ENCODE data around the gene RAET1L. TPM values are rescaled to one million over a fixed set of nuclear protein-coding genes. Genes with fewer than 3 reads are reported as not detected.

Gene RAET1L
- total RNA-seq, 4 donors from 2014 or later: not detected

DNA sequence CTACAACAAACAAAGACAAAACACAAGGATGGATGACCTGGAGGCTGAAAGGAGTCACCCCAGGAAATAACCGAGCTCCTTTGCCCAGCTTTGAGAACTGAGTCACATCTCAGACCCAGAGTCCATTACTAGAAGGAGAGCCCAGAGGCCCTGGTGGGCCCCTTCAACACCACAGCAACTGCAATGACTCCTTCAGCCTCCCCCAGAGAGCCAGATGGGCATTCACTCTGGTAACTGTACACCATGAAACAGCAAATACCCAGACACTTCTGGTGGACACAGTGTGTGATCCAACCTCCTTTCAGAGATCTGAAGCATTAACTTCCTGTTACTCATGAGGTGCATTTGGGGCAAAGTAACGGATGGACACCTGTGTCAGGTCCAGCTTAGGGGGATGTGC is 22.6 kb downstream of the RAET1L start:
- in situ Hi-C loops (cut with MboI; ENCODE audit: low pct_ligation_motif_present in 1 of 4, low pct_unique_long_range_greater_than_20kb in 1 of 4, low sequenced_read_pairs in 3 of 4) (loop anchor here in 2 of 4 donors (25.0 kb wide), 1 partner anchor 165 kb away; no protein-coding TSS in a partner anchor), intact Hi-C loops (cut with DNase I; ENCODE audit: low total_unique reads) (no loop called here)
- Histone ChIP-seq H3K4me1 (peaks cover 3 to 15% (median 8%) of the 10 kb centered on the region in 4 donors), H3K9me3 (no peaks in the 10 kb centered on the region), H3K27ac (no peak overlapping the region), H3K27me3 (peaks cover 86% of the 10 kb centered on the region), H3K36me3 (no peaks in the 10 kb centered on the region), H3K4me3 (no peak overlapping the region)
- WGBS, 2 donors (ENCODE audit: low coverage in 1 of 2): 77 to 89% methylated on average over 1 to 2 of the region's 2 CpGs
- TF ChIP-seq EP300 (IDR thresholded peaks at IDR 0.05; ENCODE audit: low read depth): no peak
- no peak for TF ChIP-seq POLR2A (IDR thresholded peaks at IDR 0.05)
- TF ChIP-seq POLR2AphosphoS5 (IDR thresholded peaks at IDR 0.05): no peak
- TF ChIP-seq, protein P1, sequence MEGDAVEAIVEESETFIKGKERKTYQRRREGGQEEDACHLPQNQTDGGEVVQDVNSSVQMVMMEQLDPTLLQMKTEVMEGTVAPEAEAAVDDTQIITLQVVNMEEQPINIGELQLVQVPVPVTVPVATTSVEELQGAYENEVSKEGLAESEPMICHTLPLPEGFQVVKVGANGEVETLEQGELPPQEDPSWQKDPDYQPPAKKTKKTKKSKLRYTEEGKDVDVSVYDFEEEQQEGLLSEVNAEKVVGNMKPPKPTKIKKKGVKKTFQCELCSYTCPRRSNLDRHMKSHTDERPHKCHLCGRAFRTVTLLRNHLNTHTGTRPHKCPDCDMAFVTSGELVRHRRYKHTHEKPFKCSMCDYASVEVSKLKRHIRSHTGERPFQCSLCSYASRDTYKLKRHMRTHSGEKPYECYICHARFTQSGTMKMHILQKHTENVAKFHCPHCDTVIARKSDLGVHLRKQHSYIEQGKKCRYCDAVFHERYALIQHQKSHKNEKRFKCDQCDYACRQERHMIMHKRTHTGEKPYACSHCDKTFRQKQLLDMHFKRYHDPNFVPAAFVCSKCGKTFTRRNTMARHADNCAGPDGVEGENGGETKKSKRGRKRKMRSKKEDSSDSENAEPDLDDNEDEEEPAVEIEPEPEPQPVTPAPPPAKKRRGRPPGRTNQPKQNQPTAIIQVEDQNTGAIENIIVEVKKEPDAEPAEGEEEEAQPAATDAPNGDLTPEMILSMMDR (IDR thresholded peaks at IDR 0.05): no peak
- no peak for DNase-seq

- Histone ChIP-seq H3K9me3 (no peaks in the 10 kb centered on the region), H3K27ac (no peak overlapping the region), H3K27me3 (peaks cover 87% of the 10 kb centered on the region), H3K4me3 (no peak overlapping the region), H3K36me3 (no peaks in the 10 kb centered on the region), H3K4me1 (peaks cover 3 to 15% (median 8%) of the 10 kb centered on the region in 4 donors)
- DNase-seq: no peak
- in situ Hi-C loops (cut with MboI; ENCODE audit: low pct_ligation_motif_present in 1 of 4, low pct_unique_long_range_greater_than_20kb in 1 of 4, low sequenced_read_pairs in 3 of 4): loop anchor here in 2 of 4 donors (25.0 kb wide), 1 partner anchor 164 kb away; no protein-coding TSS in a partner anchor
- intact Hi-C loops (cut with DNase I; ENCODE audit: low total_unique reads): no loop called here
- 59 to 67% methylated on average over 3 of the region's 3 CpGs for WGBS, 2 donors (ENCODE audit: low coverage in 1 of 2)
- TF ChIP-seq EP300 (IDR thresholded peaks at IDR 0.05; ENCODE audit: low read depth): no peak
These were observed 23.9 kb downstream of the RAET1L start for GRCh38 chr6:150001295-150002008.

DNA sequence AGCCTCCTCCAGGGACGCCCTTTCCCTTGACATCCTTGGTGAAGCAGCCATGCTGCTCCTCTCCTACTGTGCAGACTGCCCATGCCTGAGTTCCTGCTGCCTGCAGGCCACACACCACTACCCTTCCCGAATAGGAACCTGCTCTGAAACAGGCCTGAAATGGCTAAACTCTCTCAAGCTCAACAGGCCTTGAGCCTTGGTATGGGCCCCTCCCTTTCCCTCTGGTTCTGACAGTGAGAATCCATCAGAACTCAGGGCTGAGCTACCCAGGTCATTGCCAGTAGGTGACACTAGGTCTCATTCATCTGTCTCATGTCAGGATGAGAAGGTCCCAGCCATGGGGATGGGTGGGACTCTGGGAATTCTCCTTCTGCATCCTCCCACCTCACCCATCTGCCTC is 25.7 kb downstream of the RAET1L start:
- no peaks in the 10 kb centered on the region for H3K36me3 ChIP-seq
- peaks cover 94% of the 10 kb centered on the region for H3K27me3 ChIP-seq
- 84% methylated on average over 2 of the region's 2 CpGs; no CpG with 5 or more reads in 1 of the 2 donors for WGBS, 2 donors (ENCODE audit: low coverage in 1 of 2)
- H3K9me3 ChIP-seq: no peaks in the 10 kb centered on the region
- H3K4me3 ChIP-seq: no peak overlapping the region
- intact Hi-C loops (cut with DNase I; ENCODE audit: low total_unique reads) (no loop called here), in situ Hi-C loops (cut with MboI; ENCODE audit: low pct_ligation_motif_present in 1 of 4, low pct_unique_long_range_greater_than_20kb in 1 of 4, low sequenced_read_pairs in 3 of 4) (loop anchor here (10.0 to 25.0 kb wide), 2 partner anchors 55 to 162 kb away; partner anchors contain the start of gene ULBP2 (in 2 of the 4))
- no peak for DNase-seq
- peaks cover 3 to 6% (median 3%) of the 10 kb centered on the region in 4 donors for H3K4me1 ChIP-seq
- no peak for TF ChIP-seq POLR2A (IDR thresholded peaks at IDR 0.05)
- TF ChIP-seq, protein P1 (IDR thresholded peaks at IDR 0.05): no peak
- TF ChIP-seq EP300 (IDR thresholded peaks at IDR 0.05; ENCODE audit: low read depth): no peak
- no peak for TF ChIP-seq POLR2AphosphoS5 (IDR thresholded peaks at IDR 0.05)
- no peak overlapping the region for H3K27ac ChIP-seq

DNA sequence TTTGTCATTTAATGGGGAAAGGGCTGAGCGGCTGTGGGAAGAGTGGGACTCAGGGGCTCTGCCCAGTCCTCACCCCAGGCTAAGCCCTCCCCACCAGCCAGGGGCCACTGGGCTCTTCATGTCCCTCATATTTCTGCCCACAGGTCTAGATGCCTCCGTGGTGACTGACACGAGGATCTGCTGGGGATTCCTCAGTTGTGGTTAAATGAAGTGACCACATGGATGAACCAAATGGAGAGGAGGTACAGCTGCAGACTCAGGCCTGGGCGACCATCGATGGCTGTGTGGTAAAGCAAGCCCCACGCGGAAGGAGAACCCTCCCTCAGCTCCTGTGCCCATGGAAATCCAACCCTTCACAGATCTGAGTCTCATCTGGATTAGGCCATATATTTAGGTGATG is 29.4 kb downstream of the RAET1L start:
- TF ChIP-seq EP300 (IDR thresholded peaks at IDR 0.05; ENCODE audit: low read depth): no peak
- no peak for TF ChIP-seq POLR2A (IDR thresholded peaks at IDR 0.05)
- no peak for TF ChIP-seq POLR2AphosphoS5 (IDR thresholded peaks at IDR 0.05)
- TF ChIP-seq, protein P1 (IDR thresholded peaks at IDR 0.05): no peak
- DNase-seq: no peak
- Histone ChIP-seq H3K9me3 (no peaks in the 10 kb centered on the region), H3K4me1 (peaks cover 1 to 5% (median 4%) of the 10 kb centered on the region in 4 donors), H3K27ac (no peak overlapping the region), H3K27me3 (peaks cover 97% of the 10 kb centered on the region), H3K36me3 (no peaks in the 10 kb centered on the region), H3K4me3 (no peak overlapping the region)
- intact Hi-C loops (cut with DNase I; ENCODE audit: low total_unique reads): no loop called here
- WGBS, 2 donors (ENCODE audit: low coverage in 1 of 2): 83% methylated on average over 7 of the region's 7 CpGs; no CpG with 5 or more reads in 1 of the 2 donors
- in situ Hi-C loops (cut with MboI; ENCODE audit: low pct_ligation_motif_present in 1 of 4, low pct_unique_long_range_greater_than_20kb in 1 of 4, low sequenced_read_pairs in 3 of 4): loop anchor here in 2 of 4 donors (10.0 kb wide), 1 partner anchor 51 kb away; the partner anchor contains the start of gene ULBP2 (in 2 of the 2)
